Body of pancreas (tissue), 4 donors: ENCODE measurements around the gene C15orf40.

Experiments used
- CTCF ChIP-seq, 7 experiments: fragments of 450-650 bp in 4 of 7; fragments of 200-600 bp in 3 of 7; sonication (generic) in 3 of 7; IDR thresholded peaks; one replicate each; pipeline ENCODE4 v1.5.1; 2016 to 2019; ENCODE audit warnings: antibody characterized with exemption in 7 of 7
- POLR2A ChIP-seq, 3 donors: fragments of 450-650 bp; IDR thresholded peaks; one replicate each; pipeline ENCODE4 v1.6.1; 2016; ENCODE audit warnings: antibody characterized with exemption in 3 of 3, mild to moderate bottlenecking in 2 of 3

GRCh38 chr15:83015361-83015760, 3.9 kb upstream of the C15orf40 start:
- TF ChIP-seq POLR2A (IDR thresholded peaks at IDR 0.05) (no peak), CTCF (IDR thresholded peaks at IDR 0.05) (no peak)
